H1 (cell line): Measurements from ENCODE around the gene MTCL3.

Source experiments
- EP300 ChIP-seq, 2 experiments: IDR thresholded peaks; 1 replicate in 1 of 2; 2 replicates in 1 of 2; pipeline ENCODE4 v1.6.1; 2011 to 2012; ENCODE audit warnings: low read depth in 2 of 2, low read length in 2 of 2, mild to moderate bottlenecking in 2 of 2, borderline replicate concordance in 1 of 2, inconsistent platforms in 1 of 2, moderate library complexity in 1 of 2
- SP2 ChIP-seq: IDR thresholded peaks from 2 replicates; pipeline ENCODE4 v1.6.1; 2012; ENCODE audit warnings: mild to moderate bottlenecking, low read length, inconsistent platforms

The MTCL3 gene

GRCh38 chr6:127447780-127448179 is 71.4 kb downstream of the MTCL3 start (continued):
- no peak for TF ChIP-seq EP300 (IDR thresholded peaks at IDR 0.05; ENCODE audit: borderline replicate concordance in 1 of 2, low read depth in 2 of 2, low read length in 2 of 2)
- no peak for TF ChIP-seq SP2
